ENCODE results near the gene HPS1. TPM values are rescaled to one million over a fixed set of nuclear protein-coding genes. Genes with fewer than 3 reads are reported as not detected.

HPS1 gene
- total and polyA plus RNA-seq, 2 experiments from 2014 or later: 21.4 to 51.2 TPM

DNA sequence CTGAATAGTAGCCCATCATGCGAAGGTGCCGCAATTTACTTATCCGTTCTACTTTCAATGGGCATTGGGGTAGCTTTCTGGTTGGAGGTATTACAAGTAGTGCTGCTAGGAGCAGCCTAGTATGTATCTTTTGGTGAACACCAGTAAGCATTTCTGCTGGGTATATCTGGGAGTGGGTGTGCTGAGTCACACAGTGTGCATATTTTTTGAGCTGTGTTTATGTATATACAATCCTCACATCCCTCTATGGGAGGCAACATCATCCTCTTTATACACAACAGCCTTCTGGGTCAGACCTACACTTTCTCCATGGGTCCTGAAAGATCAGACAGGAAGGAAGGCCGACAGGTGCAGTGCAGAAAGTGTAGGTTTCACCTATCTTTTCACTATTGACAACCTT, 68.0 kb downstream of the HPS1 start (continued):
- TF ChIP-seq, protein P1, sequence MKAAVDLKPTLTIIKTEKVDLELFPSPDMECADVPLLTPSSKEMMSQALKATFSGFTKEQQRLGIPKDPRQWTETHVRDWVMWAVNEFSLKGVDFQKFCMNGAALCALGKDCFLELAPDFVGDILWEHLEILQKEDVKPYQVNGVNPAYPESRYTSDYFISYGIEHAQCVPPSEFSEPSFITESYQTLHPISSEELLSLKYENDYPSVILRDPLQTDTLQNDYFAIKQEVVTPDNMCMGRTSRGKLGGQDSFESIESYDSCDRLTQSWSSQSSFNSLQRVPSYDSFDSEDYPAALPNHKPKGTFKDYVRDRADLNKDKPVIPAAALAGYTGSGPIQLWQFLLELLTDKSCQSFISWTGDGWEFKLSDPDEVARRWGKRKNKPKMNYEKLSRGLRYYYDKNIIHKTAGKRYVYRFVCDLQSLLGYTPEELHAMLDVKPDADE (IDR thresholded peaks at IDR 0.05): no peak
- TF ChIP-seq NANOG (IDR thresholded peaks at IDR 0.05; ENCODE audit: borderline replicate concordance) (no peak), STAT1 (IDR thresholded peaks at IDR 0.05; ENCODE audit: unreplicated experiment) (no peak)

DNA sequence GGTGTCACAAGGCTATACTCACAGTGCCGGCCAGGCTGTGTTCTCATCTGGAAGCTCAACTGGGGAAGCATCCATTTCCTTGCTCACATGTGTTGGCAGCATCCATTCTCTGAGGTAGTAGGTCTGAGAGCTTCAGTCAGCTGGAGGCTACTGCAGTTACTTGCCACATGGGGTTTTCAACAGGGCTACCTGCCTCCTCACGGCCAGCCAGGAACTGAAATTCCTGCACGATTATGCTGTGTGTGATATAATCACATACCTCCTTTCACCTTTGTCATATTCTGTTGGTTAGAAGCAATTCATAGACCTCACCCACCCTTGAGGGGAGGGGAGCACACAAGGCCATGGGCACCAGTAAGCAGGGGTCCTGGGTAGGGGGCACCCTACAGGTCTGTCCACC, 69.2 kb downstream of the HPS1 start:
- H3K4me3 ChIP-seq: no peak overlapping the region
- H3K36me3 ChIP-seq (ENCODE audit: insufficient read depth): no peaks in the 10 kb centered on the region
- no peak overlapping the region for H2AFZ ChIP-seq
- Mint-ChIP-seq H3K36me3 (ENCODE audit: low read depth) (no peaks in the 10 kb centered on the region), H3K27me3 (ENCODE audit: insufficient read depth, low read depth, poor library complexity) (no peaks in the 10 kb centered on the region), H3K9me3 (peaks cover 9% of the 10 kb centered on the region; the same call in 2 of the 3 replicates), H3K4me3 (no peak overlapping the region), H3K27ac (no peak overlapping the region), H3K4me1 (peaks cover 22% of the 10 kb centered on the region)
- no peak overlapping the region for H3K4me2 ChIP-seq
- H3K4me1 ChIP-seq (ENCODE audit: insufficient read depth): no peaks in the 10 kb centered on the region
- H3K9me2 ChIP-seq (ENCODE audit: insufficient read depth): no peaks in the 10 kb centered on the region
- TF ChIP-seq ZNF114 (CRISPR knock-in tag; IDR thresholded peaks at IDR 0.05) (no peak), POLR2AphosphoS5 (IDR thresholded peaks at IDR 0.05; ENCODE audit: low read depth) (no peak), JUNB (IDR thresholded peaks at IDR 0.05; ENCODE audit: unreplicated experiment) (no peak), EZH2phosphoT487 (IDR thresholded peaks at IDR 0.05; ENCODE audit: unreplicated experiment) (no peak), CREB1 (CRISPR knock-in tag; IDR thresholded peaks at IDR 0.05; ENCODE audit: low read depth) (no peak), ZNF331 (CRISPR knock-in tag; IDR thresholded peaks at IDR 0.05; ENCODE audit: low read depth) (no peak), STAT1 (IDR thresholded peaks at IDR 0.05; ENCODE audit: unreplicated experiment) (no peak), NANOG (IDR thresholded peaks at IDR 0.05; ENCODE audit: borderline replicate concordance) (no peak)
- TF ChIP-seq, protein P2, sequence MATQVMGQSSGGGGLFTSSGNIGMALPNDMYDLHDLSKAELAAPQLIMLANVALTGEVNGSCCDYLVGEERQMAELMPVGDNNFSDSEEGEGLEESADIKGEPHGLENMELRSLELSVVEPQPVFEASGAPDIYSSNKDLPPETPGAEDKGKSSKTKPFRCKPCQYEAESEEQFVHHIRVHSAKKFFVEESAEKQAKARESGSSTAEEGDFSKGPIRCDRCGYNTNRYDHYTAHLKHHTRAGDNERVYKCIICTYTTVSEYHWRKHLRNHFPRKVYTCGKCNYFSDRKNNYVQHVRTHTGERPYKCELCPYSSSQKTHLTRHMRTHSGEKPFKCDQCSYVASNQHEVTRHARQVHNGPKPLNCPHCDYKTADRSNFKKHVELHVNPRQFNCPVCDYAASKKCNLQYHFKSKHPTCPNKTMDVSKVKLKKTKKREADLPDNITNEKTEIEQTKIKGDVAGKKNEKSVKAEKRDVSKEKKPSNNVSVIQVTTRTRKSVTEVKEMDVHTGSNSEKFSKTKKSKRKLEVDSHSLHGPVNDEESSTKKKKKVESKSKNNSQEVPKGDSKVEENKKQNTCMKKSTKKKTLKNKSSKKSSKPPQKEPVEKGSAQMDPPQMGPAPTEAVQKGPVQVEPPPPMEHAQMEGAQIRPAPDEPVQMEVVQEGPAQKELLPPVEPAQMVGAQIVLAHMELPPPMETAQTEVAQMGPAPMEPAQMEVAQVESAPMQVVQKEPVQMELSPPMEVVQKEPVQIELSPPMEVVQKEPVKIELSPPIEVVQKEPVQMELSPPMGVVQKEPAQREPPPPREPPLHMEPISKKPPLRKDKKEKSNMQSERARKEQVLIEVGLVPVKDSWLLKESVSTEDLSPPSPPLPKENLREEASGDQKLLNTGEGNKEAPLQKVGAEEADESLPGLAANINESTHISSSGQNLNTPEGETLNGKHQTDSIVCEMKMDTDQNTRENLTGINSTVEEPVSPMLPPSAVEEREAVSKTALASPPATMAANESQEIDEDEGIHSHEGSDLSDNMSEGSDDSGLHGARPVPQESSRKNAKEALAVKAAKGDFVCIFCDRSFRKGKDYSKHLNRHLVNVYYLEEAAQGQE (IDR thresholded peaks at IDR 0.05; ENCODE audit: unreplicated experiment): no peak
- TF ChIP-seq, protein P1 (IDR thresholded peaks at IDR 0.05): no peak
- TF ChIP-seq, protein P3, sequence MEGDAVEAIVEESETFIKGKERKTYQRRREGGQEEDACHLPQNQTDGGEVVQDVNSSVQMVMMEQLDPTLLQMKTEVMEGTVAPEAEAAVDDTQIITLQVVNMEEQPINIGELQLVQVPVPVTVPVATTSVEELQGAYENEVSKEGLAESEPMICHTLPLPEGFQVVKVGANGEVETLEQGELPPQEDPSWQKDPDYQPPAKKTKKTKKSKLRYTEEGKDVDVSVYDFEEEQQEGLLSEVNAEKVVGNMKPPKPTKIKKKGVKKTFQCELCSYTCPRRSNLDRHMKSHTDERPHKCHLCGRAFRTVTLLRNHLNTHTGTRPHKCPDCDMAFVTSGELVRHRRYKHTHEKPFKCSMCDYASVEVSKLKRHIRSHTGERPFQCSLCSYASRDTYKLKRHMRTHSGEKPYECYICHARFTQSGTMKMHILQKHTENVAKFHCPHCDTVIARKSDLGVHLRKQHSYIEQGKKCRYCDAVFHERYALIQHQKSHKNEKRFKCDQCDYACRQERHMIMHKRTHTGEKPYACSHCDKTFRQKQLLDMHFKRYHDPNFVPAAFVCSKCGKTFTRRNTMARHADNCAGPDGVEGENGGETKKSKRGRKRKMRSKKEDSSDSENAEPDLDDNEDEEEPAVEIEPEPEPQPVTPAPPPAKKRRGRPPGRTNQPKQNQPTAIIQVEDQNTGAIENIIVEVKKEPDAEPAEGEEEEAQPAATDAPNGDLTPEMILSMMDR (conservative IDR thresholded peaks at IDR 0.05; ENCODE audit: low read depth in 2 of 2): no peak
- TF ChIP-seq, protein P4, sequence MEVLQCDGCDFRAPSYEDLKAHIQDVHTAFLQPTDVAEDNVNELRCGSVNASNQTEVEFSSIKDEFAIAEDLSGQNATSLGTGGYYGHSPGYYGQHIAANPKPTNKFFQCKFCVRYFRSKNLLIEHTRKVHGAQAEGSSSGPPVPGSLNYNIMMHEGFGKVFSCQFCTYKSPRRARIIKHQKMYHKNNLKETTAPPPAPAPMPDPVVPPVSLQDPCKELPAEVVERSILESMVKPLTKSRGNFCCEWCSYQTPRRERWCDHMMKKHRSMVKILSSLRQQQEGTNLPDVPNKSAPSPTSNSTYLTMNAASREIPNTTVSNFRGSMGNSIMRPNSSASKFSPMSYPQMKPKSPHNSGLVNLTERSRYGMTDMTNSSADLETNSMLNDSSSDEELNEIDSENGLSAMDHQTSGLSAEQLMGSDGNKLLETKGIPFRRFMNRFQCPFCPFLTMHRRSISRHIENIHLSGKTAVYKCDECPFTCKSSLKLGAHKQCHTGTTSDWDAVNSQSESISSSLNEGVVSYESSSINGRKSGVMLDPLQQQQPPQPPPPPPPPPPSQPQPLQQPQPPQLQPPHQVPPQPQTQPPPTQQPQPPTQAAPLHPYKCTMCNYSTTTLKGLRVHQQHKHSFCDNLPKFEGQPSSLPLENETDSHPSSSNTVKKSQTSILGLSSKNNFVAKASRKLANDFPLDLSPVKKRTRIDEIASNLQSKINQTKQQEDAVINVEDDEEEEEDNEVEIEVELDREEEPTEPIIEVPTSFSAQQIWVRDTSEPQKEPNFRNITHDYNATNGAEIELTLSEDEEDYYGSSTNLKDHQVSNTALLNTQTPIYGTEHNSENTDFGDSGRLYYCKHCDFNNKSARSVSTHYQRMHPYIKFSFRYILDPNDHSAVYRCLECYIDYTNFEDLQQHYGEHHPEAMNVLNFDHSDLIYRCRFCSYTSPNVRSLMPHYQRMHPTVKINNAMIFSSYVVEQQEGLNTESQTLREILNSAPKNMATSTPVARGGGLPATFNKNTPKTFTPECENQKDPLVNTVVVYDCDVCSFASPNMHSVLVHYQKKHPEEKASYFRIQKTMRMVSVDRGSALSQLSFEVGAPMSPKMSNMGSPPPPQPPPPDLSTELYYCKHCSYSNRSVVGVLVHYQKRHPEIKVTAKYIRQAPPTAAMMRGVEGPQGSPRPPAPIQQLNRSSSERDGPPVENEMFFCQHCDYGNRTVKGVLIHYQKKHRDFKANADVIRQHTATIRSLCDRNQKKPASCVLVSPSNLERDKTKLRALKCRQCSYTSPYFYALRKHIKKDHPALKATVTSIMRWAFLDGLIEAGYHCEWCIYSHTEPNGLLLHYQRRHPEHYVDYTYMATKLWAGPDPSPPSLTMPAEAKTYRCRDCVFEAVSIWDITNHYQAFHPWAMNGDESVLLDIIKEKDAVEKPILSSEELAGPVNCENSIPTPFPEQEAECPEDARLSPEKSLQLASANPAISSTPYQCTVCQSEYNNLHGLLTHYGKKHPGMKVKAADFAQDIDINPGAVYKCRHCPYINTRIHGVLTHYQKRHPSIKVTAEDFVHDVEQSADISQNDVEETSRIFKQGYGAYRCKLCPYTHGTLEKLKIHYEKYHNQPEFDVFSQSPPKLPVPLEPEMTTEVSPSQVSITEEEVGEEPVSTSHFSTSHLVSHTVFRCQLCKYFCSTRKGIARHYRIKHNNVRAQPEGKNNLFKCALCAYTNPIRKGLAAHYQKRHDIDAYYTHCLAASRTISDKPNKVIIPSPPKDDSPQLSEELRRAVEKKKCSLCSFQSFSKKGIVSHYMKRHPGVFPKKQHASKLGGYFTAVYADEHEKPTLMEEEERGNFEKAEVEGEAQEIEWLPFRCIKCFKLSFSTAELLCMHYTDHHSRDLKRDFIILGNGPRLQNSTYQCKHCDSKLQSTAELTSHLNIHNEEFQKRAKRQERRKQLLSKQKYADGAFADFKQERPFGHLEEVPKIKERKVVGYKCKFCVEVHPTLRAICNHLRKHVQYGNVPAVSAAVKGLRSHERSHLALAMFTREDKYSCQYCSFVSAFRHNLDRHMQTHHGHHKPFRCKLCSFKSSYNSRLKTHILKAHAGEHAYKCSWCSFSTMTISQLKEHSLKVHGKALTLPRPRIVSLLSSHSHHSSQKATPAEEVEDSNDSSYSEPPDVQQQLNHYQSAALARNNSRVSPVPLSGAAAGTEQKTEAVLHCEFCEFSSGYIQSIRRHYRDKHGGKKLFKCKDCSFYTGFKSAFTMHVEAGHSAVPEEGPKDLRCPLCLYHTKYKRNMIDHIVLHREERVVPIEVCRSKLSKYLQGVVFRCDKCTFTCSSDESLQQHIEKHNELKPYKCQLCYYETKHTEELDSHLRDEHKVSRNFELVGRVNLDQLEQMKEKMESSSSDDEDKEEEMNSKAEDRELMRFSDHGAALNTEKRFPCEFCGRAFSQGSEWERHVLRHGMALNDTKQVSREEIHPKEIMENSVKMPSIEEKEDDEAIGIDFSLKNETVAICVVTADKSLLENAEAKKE (CRISPR knock-in tag; IDR thresholded peaks at IDR 0.05): no peak
- no peaks in the 10 kb centered on the region for H3K27me3 ChIP-seq (ENCODE audit: insufficient read depth)
- no peaks in the 10 kb centered on the region for H3F3A ChIP-seq (replicated peaks; ENCODE audit: low read depth)
- ATAC-seq (no peak), DNase-seq (ENCODE audit: low spot score) (no peak)
- no peaks in the 10 kb centered on the region for H4K20me1 ChIP-seq (replicated peaks; ENCODE audit: insufficient read depth)
- H3K79me2 ChIP-seq (replicated peaks; ENCODE audit: insufficient read depth): no peaks in the 10 kb centered on the region
- no peak overlapping the region for H3K27ac ChIP-seq (ENCODE audit: low read depth)
